ENCODE data around the gene NPIPB6.

- TF ChIP-seq POLR2A (IDR thresholded peaks at IDR 0.05) (no peak), CTCF (IDR thresholded peaks at IDR 0.05) (no peak)
Measured at GRCh38 chr16:28300327-28300726, 63.0 kb downstream of the NPIPB6 start.
